Astrocyte (in vitro differentiated cells and primary cell): ENCODE measurements around the gene MPRIP.
"Not testable (repeated sequence)": the region's sequence is repeated elsewhere in the genome, so short reads cannot be mapped to it uniquely, and the experiment has no call there.

Experiments
- EZH2 ChIP-seq: IDR thresholded peaks from 2 replicates; pipeline ENCODE4 v1.6.1; 2012; ENCODE audit warnings: mild to moderate bottlenecking, low read length, inconsistent platforms; ENCODE audit not compliant: insufficient read depth
- TF ChIP-seq, protein P1 (sequence below): IDR thresholded peaks from 2 replicates; pipeline ENCODE4 v1.5.1; 2011; ENCODE audit warnings: low read depth, mild to moderate bottlenecking, inconsistent platforms, low read length, moderate library complexity; ENCODE audit not compliant: insufficient read depth

DNA sequence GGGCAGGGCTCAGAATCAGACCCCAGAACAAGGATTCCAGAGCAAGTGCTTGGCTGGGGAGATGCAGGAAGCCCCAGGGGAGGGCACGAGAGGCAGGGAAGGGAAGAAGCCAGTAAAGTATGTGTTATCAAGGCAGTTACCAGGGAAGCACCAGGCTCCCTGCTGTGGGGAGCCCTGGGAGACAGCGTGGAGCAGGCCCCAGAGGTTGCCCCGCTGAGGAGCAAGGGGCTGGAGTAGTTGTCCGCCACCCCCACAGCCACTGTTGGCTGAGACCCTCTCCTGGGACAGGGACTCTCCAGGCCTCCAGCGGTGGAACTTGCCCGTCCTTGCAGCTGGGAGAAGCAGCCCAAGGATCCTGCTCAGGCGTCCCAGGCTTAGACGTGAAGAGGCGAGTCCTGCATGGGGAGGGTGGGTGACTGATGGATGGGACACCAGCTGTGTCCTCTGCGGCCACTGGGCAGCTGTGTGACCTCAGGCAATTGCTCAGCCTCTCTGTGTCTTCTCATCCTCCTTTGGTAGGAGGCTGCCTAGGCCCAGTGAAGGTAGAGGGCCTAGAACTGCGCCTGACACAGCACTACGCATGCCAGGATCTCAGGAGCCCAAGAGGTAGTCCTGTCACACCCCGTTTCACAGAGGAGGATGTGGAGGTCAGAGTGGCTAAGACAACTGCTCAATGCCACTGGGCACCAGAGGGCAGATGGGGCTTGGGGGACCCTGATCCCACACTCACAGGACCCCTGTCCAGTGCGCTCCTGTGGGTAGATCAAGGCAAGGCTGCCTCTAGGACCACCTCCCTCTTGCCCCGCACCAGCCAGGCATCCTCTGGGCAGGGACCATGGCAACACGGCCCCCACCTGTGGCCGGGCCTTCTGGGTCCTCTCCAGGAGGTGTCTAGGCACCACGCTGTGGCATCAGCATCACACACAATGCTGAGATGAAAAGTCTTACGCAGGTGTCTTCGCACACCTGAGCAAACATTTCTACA, 39.2 kb upstream of the MPRIP start:
- TF ChIP-seq, protein P1, sequence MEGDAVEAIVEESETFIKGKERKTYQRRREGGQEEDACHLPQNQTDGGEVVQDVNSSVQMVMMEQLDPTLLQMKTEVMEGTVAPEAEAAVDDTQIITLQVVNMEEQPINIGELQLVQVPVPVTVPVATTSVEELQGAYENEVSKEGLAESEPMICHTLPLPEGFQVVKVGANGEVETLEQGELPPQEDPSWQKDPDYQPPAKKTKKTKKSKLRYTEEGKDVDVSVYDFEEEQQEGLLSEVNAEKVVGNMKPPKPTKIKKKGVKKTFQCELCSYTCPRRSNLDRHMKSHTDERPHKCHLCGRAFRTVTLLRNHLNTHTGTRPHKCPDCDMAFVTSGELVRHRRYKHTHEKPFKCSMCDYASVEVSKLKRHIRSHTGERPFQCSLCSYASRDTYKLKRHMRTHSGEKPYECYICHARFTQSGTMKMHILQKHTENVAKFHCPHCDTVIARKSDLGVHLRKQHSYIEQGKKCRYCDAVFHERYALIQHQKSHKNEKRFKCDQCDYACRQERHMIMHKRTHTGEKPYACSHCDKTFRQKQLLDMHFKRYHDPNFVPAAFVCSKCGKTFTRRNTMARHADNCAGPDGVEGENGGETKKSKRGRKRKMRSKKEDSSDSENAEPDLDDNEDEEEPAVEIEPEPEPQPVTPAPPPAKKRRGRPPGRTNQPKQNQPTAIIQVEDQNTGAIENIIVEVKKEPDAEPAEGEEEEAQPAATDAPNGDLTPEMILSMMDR, result not testable (repeated sequence)
- not testable (repeated sequence) for TF ChIP-seq EZH2
